Heart left ventricle (tissue), 16 donors: ENCODE data around the gene ARHGAP15. TPM values are rescaled to one million over a fixed set of nuclear protein-coding genes. Genes with fewer than 3 reads are reported as not detected.

Experiments used
- ATAC-seq, 4 donors: fragments of 200-7000 bp; cut with Tn5 transposase; one replicate each; pipeline ENCODE4 v1.9.1; 2020 to 2022; ENCODE audit warnings: moderate library complexity in 4 of 4, mild to moderate bottlenecking in 3 of 4, moderate number of reproducible peaks in 1 of 4
- DNase-seq, 5 donors: peaks; one replicate each; pipeline ENCODE4 v3.0.0-alpha.2; 2020
- H3K27ac ChIP-seq, 12 donors: fragments of 200-600 bp; sonication (generic) in 4 of 12; one replicate each; pipeline versions ENCODE4 v1.5.0 to v1.8.0; 2016 to 2022; ENCODE audit warnings: mild to moderate bottlenecking in 2 of 12
- H3K27me3 ChIP-seq, 9 donors: fragments of 200-600 bp; sonication (generic) in 2 of 9; one replicate each; pipeline versions ENCODE4 v1.5.1 to v1.8.0; 2016 to 2022; ENCODE audit warnings: mild to moderate bottlenecking in 3 of 9
- H3K36me3 ChIP-seq, 9 donors: fragments of 200-600 bp; sonication (generic) in 2 of 9; one replicate each; pipeline versions ENCODE4 v1.5.0 to v1.8.0; 2018 to 2022; ENCODE audit warnings: mild to moderate bottlenecking in 2 of 9
- H3K4me1 ChIP-seq, 12 donors: fragments of 200-600 bp; sonication (generic) in 4 of 12; one replicate each; pipeline versions ENCODE4 v1.5.0 to v1.8.0; 2016 to 2022; ENCODE audit warnings: mild to moderate bottlenecking in 3 of 12
- H3K4me3 ChIP-seq, 12 donors: fragments of 200-600 bp; sonication (generic) in 4 of 12; one replicate each; pipeline versions ENCODE4 v1.5.0 to v1.8.0; 2017 to 2022; ENCODE audit warnings: mild to moderate bottlenecking in 9 of 12, moderate library complexity in 4 of 12
- H3K9me3 ChIP-seq, 12 donors: fragments of 200-600 bp; sonication (generic) in 4 of 12; one replicate each; pipeline versions ENCODE4 v1.5.0 to v1.8.0; 2016 to 2022; ENCODE audit warnings: mild to moderate bottlenecking in 1 of 12
- POLR2A ChIP-seq, 2 donors: fragments of 450-650 bp; IDR thresholded peaks; one replicate each; pipeline ENCODE4 v1.6.1; 2017; ENCODE audit warnings: antibody characterized with exemption in 2 of 2, mild to moderate bottlenecking in 2 of 2, moderate library complexity in 2 of 2
- whole genome bisulfite sequencing, 4 donors: extraction: QIAGEN DNeasy Blood & Tissue Kit in 2 of 4; methylation state at CpG; one replicate each; pipeline versions ENCODE4 v1.1.5 to v1.1.7; 2013 to 2018; 5-methylcytosine and 5-hydroxymethylcytosine counted together
- intact Hi-C, 10 donors: fragments of 100-400 bp; cut with DNase I; formaldehyde crosslinking; loops; one replicate each; pipeline versions ENCODE4 v1.11.1 to v1.14.2; 2022
- polyA plus RNA-seq, 2 donors: library from polyadenylated mRNA; stranded (reverse); fragments of 200-250 nt; gene quantifications; one replicate each; pipeline ENCODE4 v1.2.3, GENCODE V29; 2013
- total RNA-seq, 9 donors: library from RNA; depleted of rRNA in 2 of 9; stranded (reverse); fragments of >200 nt in 2 of 9; fragmentation: NEBNext Ultra II Directional in 3 of 9; extraction: Animal tissue kit (Norgen Biotek cat#: 25700) in 3 of 9; gene quantifications; one replicate each; pipeline versions ENCODE4 v1.1.0 to v1.2.4, GENCODE V29; 2016 to 2023
- TF ChIP-seq, protein P1 (sequence below), 12 donors: fragments of 200-600 bp; sonication (generic) in 4 of 12; IDR thresholded peaks; one replicate each; pipeline versions ENCODE4 v1.5.0 to v1.8.0; 2018 to 2022; ENCODE audit warnings: antibody characterized with exemption in 12 of 12, mild to moderate bottlenecking in 5 of 12
- donor health status: ischemic (EF 13 %, LVEDD 7.1; RV severe dilation, severe dysfunction).
- donor health status: healthy with polysubstance abuse.
- donor health status: DM: no; HTN: yes; CAD: no.
- donor health status: DM: no; HTN: no; CAD: no.
- donor health status: ischemic (EF 25% LVEDD 6.9; RV normal size, moderate dysfunction).
- donor health status: ischemic (EF 25% LVEDD 5.7; RV mildly dilated, moderate dysfunction).
- donor health status: healthy.
- donor health status: DM: yes; HTN: yes; CAD: no.
- donor health status: ischemic (EF 35%, LVEDD 5.7; RV mildly dilated, moderate dysfunction).
- donor health status: nonischemic (EF 11% LVEDD 7.7; RV severe dilation, severe dysfunction).
- donor health status: DM: yes; HTN: yes; CAD: no.
- donor health status: PGD.
- donor health status: ischemic (EF 29% LVEDD 5.4; RV normal size, mild dysfunction).
- donor health status: nonischemic (EF 23%, LVEDD 6.1; RV moderate dilation, normal function).

Gene ARHGAP15
- total and polyA plus RNA-seq, 11 donors: 1.3 to 8.7 (median 3.3) TPM

- WGBS, 4 donors: 68 to 79% (median 76%) methylated on average over 2 of the region's 2 CpGs
- DNase-seq: no peak
- peaks cover 0 to 8% (median 0%) of the 10 kb centered on the region in 9 donors for H3K27me3 ChIP-seq
Measured at GRCh38 chr2:143142598-143142997, 13.4 kb downstream of the ARHGAP15 start.

DNA sequence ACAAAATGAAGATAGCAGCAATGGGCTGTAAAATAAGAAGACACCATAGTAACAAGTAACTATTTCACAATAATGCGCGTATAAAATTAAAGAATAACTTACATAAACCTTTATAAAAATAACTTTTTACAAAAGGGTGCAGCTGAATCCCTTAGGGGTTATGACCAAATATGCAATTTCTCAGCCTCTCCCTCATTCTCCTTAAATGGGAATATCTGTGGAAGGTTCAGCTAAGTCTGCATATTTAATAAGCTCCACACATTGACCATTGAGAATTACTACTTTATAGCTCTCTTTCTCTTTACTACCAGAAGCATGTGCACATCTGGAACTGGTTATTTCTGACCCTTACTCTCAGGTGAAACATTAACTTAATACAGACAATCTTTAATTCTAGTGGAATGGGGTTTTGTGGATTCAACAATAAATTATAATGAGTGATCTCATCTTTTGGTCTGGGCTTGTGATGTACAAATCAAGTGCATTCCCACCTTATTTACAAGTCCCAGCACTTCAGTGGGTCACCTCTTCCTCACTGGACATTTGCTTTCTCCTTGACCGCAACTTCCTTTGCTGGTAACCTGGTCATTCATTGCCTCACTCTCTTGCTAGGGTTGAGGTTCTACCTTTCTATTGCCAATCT is 15.7 kb downstream of the ARHGAP15 start:
- no peaks in the 10 kb centered on the region for H3K36me3 ChIP-seq
- no peak overlapping the region for H3K27ac ChIP-seq
- no peak overlapping the region for H3K4me3 ChIP-seq
- H3K27me3 ChIP-seq: peaks cover 0 to 8% (median 0%) of the 10 kb centered on the region in 9 donors
- DNase-seq (no peak), ATAC-seq (no peak)
- no peak for TF ChIP-seq POLR2A (IDR thresholded peaks at IDR 0.05)
- TF ChIP-seq, protein P1, sequence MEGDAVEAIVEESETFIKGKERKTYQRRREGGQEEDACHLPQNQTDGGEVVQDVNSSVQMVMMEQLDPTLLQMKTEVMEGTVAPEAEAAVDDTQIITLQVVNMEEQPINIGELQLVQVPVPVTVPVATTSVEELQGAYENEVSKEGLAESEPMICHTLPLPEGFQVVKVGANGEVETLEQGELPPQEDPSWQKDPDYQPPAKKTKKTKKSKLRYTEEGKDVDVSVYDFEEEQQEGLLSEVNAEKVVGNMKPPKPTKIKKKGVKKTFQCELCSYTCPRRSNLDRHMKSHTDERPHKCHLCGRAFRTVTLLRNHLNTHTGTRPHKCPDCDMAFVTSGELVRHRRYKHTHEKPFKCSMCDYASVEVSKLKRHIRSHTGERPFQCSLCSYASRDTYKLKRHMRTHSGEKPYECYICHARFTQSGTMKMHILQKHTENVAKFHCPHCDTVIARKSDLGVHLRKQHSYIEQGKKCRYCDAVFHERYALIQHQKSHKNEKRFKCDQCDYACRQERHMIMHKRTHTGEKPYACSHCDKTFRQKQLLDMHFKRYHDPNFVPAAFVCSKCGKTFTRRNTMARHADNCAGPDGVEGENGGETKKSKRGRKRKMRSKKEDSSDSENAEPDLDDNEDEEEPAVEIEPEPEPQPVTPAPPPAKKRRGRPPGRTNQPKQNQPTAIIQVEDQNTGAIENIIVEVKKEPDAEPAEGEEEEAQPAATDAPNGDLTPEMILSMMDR (IDR thresholded peaks at IDR 0.05): no peak
- peaks cover 0 to 69% (median 0%) of the 10 kb centered on the region in 12 donors for H3K4me1 ChIP-seq
- H3K9me3 ChIP-seq: no peaks in the 10 kb centered on the region
- 95 to 97% (median 96%) methylated on average over 3 of the region's 3 CpGs for WGBS, 4 donors
- intact Hi-C loops: no loop called here

More at GRCh38 chr2:143142598-143142997, 13.4 kb downstream of the ARHGAP15 start:
- Histone ChIP-seq H3K9me3 (no peaks in the 10 kb centered on the region), H3K4me1 (peaks cover 0 to 70% (median 0%) of the 10 kb centered on the region in 12 donors), H3K36me3 (no peaks in the 10 kb centered on the region), H3K27ac (no peak overlapping the region), H3K4me3 (no peak overlapping the region)
- ATAC-seq: no peak
- no peak for TF ChIP-seq POLR2A (IDR thresholded peaks at IDR 0.05)
- TF ChIP-seq, protein P1 (IDR thresholded peaks at IDR 0.05): no peak
- intact Hi-C loops: no loop called here

DNA sequence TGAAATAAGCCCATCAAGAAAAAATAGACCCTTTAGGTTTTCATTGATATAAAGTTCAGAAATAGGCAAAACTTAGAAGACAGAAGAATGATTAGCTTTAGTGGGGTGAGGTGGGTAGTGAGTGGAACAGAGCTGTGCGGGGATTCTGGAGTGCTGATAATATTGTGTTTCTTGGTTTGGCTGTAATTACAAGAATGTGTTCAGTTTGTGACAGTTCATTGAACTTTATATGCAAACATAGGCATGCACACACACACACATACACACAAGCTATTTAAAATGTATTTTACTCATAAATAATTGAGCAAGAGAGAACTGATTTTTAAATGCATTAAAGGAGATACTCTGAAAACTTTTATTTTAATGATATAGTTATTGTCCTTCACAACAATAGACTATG is 17.1 kb downstream of the ARHGAP15 start:
- 65 to 83% (median 71%) methylated on average over 1 of the region's 1 CpG for WGBS, 4 donors
- Histone ChIP-seq H3K27me3 (peaks cover 0 to 8% (median 0%) of the 10 kb centered on the region in 9 donors), H3K4me3 (no peak overlapping the region), H3K4me1 (peaks cover 0 to 68% (median 0%) of the 10 kb centered on the region in 12 donors), H3K27ac (no peak overlapping the region), H3K9me3 (no peaks in the 10 kb centered on the region), H3K36me3 (no peaks in the 10 kb centered on the region)
- ATAC-seq (no peak), DNase-seq (no peak)
- TF ChIP-seq, protein P1 (IDR thresholded peaks at IDR 0.05): no peak
- TF ChIP-seq POLR2A (IDR thresholded peaks at IDR 0.05): no peak
- intact Hi-C loops: no loop called here

DNA sequence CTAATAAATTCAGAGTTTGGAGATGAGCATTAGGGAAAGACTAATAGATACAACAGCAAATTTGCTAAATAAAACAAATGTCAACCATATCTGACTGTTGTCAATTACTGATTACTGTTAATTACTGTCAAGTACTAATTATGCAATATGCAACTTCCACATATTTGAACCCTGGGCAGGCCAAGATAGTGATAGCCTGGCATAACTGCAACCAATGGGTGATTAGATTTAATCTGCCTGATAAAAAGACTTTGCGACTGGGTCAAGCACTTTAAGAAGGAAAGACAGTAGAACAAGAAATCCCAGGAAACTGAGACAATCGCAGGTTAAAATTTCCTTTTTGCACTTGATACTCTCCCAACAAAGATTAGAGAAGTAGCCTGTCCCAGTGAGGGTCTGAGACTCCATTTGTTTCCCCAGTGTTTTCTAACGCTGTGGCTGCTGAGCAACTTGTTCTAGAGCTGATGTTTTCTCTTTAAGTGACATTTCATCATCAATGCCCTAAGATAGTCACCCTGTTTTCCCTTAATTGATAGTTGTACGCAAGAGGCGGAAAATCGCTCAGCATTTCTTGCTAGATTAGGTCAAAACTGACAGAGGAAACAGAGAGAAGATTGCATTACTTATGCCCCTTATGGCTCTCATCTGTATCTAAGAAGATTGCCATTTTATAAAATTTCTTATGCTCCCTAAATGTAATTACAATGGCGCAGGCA is 17.8 kb downstream of the ARHGAP15 start:
- Histone ChIP-seq H3K4me1 (peaks cover 0 to 68% (median 0%) of the 10 kb centered on the region in 12 donors), H3K4me3 (no peak overlapping the region), H3K27ac (no peak overlapping the region), H3K36me3 (no peaks in the 10 kb centered on the region), H3K27me3 (peaks cover 0 to 8% (median 0%) of the 10 kb centered on the region in 9 donors), H3K9me3 (no peaks in the 10 kb centered on the region)
- intact Hi-C loops: no loop called here
- WGBS, 4 donors: 73 to 82% (median 77%) methylated on average over 7 of the region's 7 CpGs
- DNase-seq (no peak), ATAC-seq (no peak)
- TF ChIP-seq, protein P1 (IDR thresholded peaks at IDR 0.05): no peak
- no peak for TF ChIP-seq POLR2A (IDR thresholded peaks at IDR 0.05)
